Measurements from ENCODE around the gene DYNLL1.
"Not testable (repeated sequence)": the region's sequence is repeated elsewhere in the genome, so short reads cannot be mapped to it uniquely, and the experiment has no call there.

DYNLL1 gene

DNA sequence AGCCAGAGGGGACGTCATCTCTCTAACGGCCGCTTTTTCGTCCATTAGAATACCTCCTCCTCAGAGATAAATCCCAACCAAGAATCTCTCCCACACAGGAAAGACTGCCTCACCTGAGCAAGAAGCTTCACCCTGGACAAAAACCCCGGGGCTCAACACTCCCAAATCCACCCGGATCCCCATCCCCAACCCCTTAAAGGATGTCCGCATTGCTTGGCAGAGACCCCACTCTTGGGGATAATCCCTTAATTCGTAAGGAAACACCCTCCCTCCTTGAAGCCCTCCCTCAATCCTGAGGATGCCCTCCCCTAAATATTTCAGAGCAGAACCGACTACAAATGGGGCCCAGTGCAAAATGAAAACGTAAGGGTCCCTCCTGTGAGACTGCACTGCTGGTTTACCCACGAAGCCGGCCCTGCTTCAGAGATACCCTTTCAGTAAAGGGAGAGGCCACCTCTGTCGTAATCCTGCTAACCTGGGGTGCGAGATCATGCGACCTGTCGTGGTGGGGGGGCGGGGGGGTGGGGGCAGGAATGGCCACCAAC is 655 bp upstream of the DYNLL1 start:
- Histone ChIP-seq H3K27ac (ENCODE audit: low read depth, low read length) (no peak overlapping the region), H3K27me3 (ENCODE audit: control insufficient read depth in 1 of 2, insufficient read depth in 2 of 2, low read length in 2 of 2) (no peaks in the 10 kb centered on the region), H3K4me3 (ENCODE audit: low read depth in 1 of 2, low read length in 2 of 2) (peak overlapping the region; percentile 70 to 88), H3K9ac (ENCODE audit: low read length) (no peak overlapping the region), H3K4me1 (ENCODE audit: insufficient read depth, low read length) (peaks cover 22% of the 10 kb centered on the region), H3K9me3 (ENCODE audit: low read length) (no peaks in the 10 kb centered on the region), H3K36me3 (ENCODE audit: insufficient read depth, low read length) (peaks cover 31% of the 10 kb centered on the region)

GRCh38 chr12:120496413-120497340 is 764 bp downstream of the DYNLL1 start:
- H3K4me1 ChIP-seq (ENCODE audit: insufficient read depth, low read length): peaks cover 22% of the 10 kb centered on the region
- peak overlapping the region; percentile 92 for H3K27ac ChIP-seq (ENCODE audit: low read depth, low read length)
- peak overlapping the region; percentile 23 for H3K9ac ChIP-seq (ENCODE audit: low read length)
- peaks cover 24% of the 10 kb centered on the region for H3K36me3 ChIP-seq (ENCODE audit: insufficient read depth, low read length)
- H3K27me3 ChIP-seq (ENCODE audit: control insufficient read depth in 1 of 2, insufficient read depth in 2 of 2, low read length in 2 of 2): no peaks in the 10 kb centered on the region
- H3K4me3 ChIP-seq (ENCODE audit: low read depth in 1 of 2, low read length in 2 of 2): peak overlapping the region; percentile 70 to 88
- H3K9me3 ChIP-seq (ENCODE audit: low read length): no peaks in the 10 kb centered on the region

DNA sequence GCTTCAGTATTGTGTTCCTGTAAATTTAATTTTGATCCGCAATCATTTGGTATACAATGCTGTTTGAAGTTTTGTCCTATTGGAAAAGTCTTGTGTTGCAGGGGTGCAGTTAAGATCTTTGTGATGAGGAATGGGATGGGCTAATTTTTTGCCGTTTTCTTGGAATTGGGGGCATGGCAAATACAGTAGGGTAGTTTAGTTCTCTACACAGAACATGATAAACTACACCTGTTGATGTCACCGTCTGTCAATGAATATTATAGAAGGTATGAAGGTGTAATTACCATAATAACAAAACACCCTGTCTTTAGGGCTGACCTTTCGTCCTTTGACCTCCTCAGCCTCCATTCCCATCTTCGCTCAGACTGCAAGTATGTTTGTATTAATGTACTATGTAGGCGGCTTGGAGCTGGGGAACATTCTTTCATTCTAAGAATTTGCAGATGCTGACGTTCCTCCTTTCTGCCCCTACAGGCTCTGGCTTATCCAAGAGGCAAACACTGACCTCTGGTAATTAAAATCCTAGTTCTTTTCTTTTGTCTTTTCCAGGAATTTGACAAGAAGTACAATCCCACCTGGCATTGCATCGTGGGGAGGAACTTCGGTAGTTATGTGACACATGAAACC is 1.7 kb downstream of the DYNLL1 start:
- Histone ChIP-seq H3K27ac (ENCODE audit: low read depth, low read length) (peak overlapping the region; percentile 92), H3K4me1 (ENCODE audit: insufficient read depth, low read length) (peaks cover 22% of the 10 kb centered on the region), H3K27me3 (ENCODE audit: control insufficient read depth in 1 of 2, insufficient read depth in 2 of 2, low read length in 2 of 2) (no peaks in the 10 kb centered on the region), H3K4me3 (ENCODE audit: low read depth in 1 of 2, low read length in 2 of 2) (peak overlapping the region; percentile 70 to 88), H3K9ac (ENCODE audit: low read length) (peak overlapping the region; percentile 23), H3K36me3 (ENCODE audit: insufficient read depth, low read length) (peaks cover 24% of the 10 kb centered on the region), H3K9me3 (ENCODE audit: low read length) (no peaks in the 10 kb centered on the region)

DNA sequence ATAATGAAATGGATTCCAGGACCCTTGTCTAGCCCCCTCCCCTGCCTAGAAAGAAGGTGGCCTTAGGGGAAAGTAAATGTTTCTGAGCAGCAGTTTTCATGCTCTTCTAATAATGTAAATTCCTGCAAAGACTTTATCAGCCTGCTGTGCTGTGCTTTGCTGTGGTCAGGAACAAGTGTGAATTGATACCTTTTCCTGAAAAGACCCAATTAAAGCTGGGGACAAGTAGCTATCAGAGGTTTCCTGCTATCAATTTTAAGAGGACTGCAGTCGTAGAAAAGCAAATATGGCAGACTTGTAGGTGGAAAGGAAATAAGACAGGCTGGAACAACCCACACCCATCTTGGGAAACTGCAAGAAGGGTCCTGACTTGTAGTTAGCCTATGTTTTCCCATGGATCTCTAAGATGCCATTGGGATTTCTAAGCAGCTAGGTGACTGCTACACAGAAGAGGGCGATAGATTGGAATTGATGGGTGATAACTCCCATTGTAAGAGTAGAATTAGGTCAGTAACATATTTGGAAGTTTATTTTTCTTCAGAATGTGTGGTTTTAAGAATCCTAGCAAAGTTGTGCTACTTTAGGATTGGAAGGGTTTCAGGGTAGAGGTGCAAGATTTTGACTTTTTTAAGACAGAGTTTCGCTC is 3.1 kb downstream of the DYNLL1 start:
- H3K4me3 ChIP-seq (ENCODE audit: low read depth in 1 of 2, low read length in 2 of 2): no peak overlapping the region
- peaks cover 34% of the 10 kb centered on the region for H3K36me3 ChIP-seq (ENCODE audit: insufficient read depth, low read length)
- no peak overlapping the region for H3K27ac ChIP-seq (ENCODE audit: low read depth, low read length)
- H3K4me1 ChIP-seq (ENCODE audit: insufficient read depth, low read length): peaks cover 22% of the 10 kb centered on the region
- no peaks in the 10 kb centered on the region for H3K9me3 ChIP-seq (ENCODE audit: low read length)
- no peaks in the 10 kb centered on the region for H3K27me3 ChIP-seq (ENCODE audit: control insufficient read depth in 1 of 2, insufficient read depth in 2 of 2, low read length in 2 of 2)
- H3K9ac ChIP-seq (ENCODE audit: low read length): no peak overlapping the region

DNA sequence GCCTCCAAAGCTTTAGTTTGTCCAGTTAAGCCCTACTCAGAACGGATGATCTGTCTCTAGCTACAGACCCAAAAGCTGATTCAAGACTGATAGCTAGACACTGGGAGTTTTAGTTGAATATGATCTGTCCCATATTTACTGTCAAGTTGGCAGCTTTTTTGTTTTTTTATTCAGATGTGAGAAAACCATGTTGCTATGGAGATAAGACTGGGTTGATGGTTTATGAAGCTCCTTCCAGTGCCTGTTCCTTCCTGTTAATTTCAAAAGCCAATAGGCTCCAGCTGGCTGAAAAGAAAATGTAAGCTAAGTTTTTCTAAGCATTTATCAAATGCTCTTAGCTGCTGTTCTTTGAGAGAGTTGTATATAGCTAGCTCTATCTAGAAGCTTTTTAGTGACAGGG is 4.7 kb downstream of the DYNLL1 start:
- Histone ChIP-seq H3K27ac (ENCODE audit: low read depth, low read length) (no peak overlapping the region), H3K4me3 (ENCODE audit: low read depth in 1 of 2, low read length in 2 of 2) (no peak overlapping the region), H3K27me3 (ENCODE audit: control insufficient read depth in 1 of 2, insufficient read depth in 2 of 2, low read length in 2 of 2) (no peaks in the 10 kb centered on the region), H3K9ac (ENCODE audit: low read length) (no peak overlapping the region), H3K36me3 (ENCODE audit: insufficient read depth, low read length) (peaks cover 42% of the 10 kb centered on the region), H3K9me3 (ENCODE audit: low read length) (no peaks in the 10 kb centered on the region), H3K4me1 (ENCODE audit: insufficient read depth, low read length) (peaks cover 17% of the 10 kb centered on the region)

GRCh38 chr12:120504587-120504986 is 8.7 kb downstream of the DYNLL1 start:
- no peak overlapping the region for H3K27ac ChIP-seq (ENCODE audit: low read depth, low read length)
- H3K27me3 ChIP-seq (ENCODE audit: control insufficient read depth in 1 of 2, insufficient read depth in 2 of 2, low read length in 2 of 2): no peaks in the 10 kb centered on the region
- no peak overlapping the region for H3K4me3 ChIP-seq (ENCODE audit: low read depth in 1 of 2, low read length in 2 of 2)
- peaks cover 47% of the 10 kb centered on the region for H3K36me3 ChIP-seq (ENCODE audit: insufficient read depth, low read length)
- no peak overlapping the region for H3K9ac ChIP-seq (ENCODE audit: low read length)
- H3K9me3 ChIP-seq (ENCODE audit: low read length): no peaks in the 10 kb centered on the region
- no peaks in the 10 kb centered on the region for H3K4me1 ChIP-seq (ENCODE audit: insufficient read depth, low read length)

- H3K9ac ChIP-seq (ENCODE audit: low read length): no peak overlapping the region
- H3K4me1 ChIP-seq (ENCODE audit: insufficient read depth, low read length): no peaks in the 10 kb centered on the region
- peaks cover 46% of the 10 kb centered on the region for H3K36me3 ChIP-seq (ENCODE audit: insufficient read depth, low read length)
- H3K4me3 ChIP-seq (ENCODE audit: low read depth in 1 of 2, low read length in 2 of 2): no peak overlapping the region
- H3K27me3 ChIP-seq (ENCODE audit: control insufficient read depth in 1 of 2, insufficient read depth in 2 of 2, low read length in 2 of 2): no peaks in the 10 kb centered on the region
- H3K27ac ChIP-seq (ENCODE audit: low read depth, low read length): no peak overlapping the region
- no peaks in the 10 kb centered on the region for H3K9me3 ChIP-seq (ENCODE audit: low read length)
These were observed 12.6 kb downstream of the DYNLL1 start for GRCh38 chr12:120508537-120508936.

- Histone ChIP-seq H3K27ac (ENCODE audit: low read depth, low read length) (no peak overlapping the region), H3K4me3 (ENCODE audit: low read depth in 1 of 2, low read length in 2 of 2) (no peak overlapping the region), H3K36me3 (ENCODE audit: insufficient read depth, low read length) (peaks cover 36% of the 10 kb centered on the region), H3K9me3 (ENCODE audit: low read length) (no peaks in the 10 kb centered on the region), H3K27me3 (ENCODE audit: control insufficient read depth in 1 of 2, insufficient read depth in 2 of 2, low read length in 2 of 2) (no peaks in the 10 kb centered on the region), H3K9ac (ENCODE audit: low read length) (no peak overlapping the region), H3K4me1 (ENCODE audit: insufficient read depth, low read length) (no peaks in the 10 kb centered on the region)
These were observed 18.1 kb downstream of the DYNLL1 start for GRCh38 chr12:120514002-120514401.

GRCh38 chr12:120515496-120515895 is 19.6 kb downstream of the DYNLL1 start:
- H3K27me3 ChIP-seq (ENCODE audit: control insufficient read depth in 1 of 2, insufficient read depth in 2 of 2, low read length in 2 of 2): no peaks in the 10 kb centered on the region
- H3K27ac ChIP-seq (ENCODE audit: low read depth, low read length): no peak overlapping the region
- H3K4me1 ChIP-seq (ENCODE audit: insufficient read depth, low read length): no peaks in the 10 kb centered on the region
- H3K9me3 ChIP-seq (ENCODE audit: low read length): no peaks in the 10 kb centered on the region
- H3K9ac ChIP-seq (ENCODE audit: low read length): no peak overlapping the region
- H3K4me3 ChIP-seq (ENCODE audit: low read depth in 1 of 2, low read length in 2 of 2): no peak overlapping the region
- peaks cover 25% of the 10 kb centered on the region for H3K36me3 ChIP-seq (ENCODE audit: insufficient read depth, low read length)

DNA sequence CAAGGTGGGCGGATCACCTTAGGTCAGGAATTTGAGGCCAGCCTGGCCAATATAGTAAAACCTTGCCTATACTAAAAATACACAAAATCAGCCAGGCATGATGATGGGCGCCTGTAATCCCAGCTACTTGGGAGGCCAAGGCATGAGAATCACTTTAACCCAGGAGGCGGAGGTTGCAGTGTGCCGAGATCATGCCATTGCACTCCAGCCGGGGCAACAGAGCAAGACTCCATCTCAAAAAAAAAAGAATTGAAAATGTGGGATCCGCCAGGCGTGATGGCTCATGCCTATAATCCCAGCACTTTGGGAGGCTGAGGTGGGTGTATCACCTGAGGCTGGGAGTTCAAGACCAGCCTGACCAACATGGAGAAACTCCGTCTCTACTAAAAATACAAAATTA is 23.4 kb downstream of the DYNLL1 start:
- peaks cover 19% of the 10 kb centered on the region for H3K36me3 ChIP-seq (ENCODE audit: insufficient read depth, low read length)

GRCh38 chr12:120522568-120522967 is 26.7 kb downstream of the DYNLL1 start:
- Histone ChIP-seq H3K27ac (ENCODE audit: low read depth, low read length) (no peak overlapping the region), H3K4me1 (ENCODE audit: insufficient read depth, low read length) (no peaks in the 10 kb centered on the region), H3K4me3 (ENCODE audit: low read depth in 1 of 2, low read length in 2 of 2) (no peak overlapping the region), H3K27me3 (ENCODE audit: control insufficient read depth in 1 of 2, insufficient read depth in 2 of 2, low read length in 2 of 2) (no peaks in the 10 kb centered on the region), H3K9ac (ENCODE audit: low read length) (no peak overlapping the region), H3K36me3 (ENCODE audit: insufficient read depth, low read length) (no peaks in the 10 kb centered on the region), H3K9me3 (ENCODE audit: low read length) (no peaks in the 10 kb centered on the region)

More for the DNA sequence above, 23.4 kb downstream of the DYNLL1 start:
- not testable (repeated sequence) for H3K4me1 ChIP-seq (ENCODE audit: insufficient read depth, low read length); H3K9me3 ChIP-seq (ENCODE audit: low read length); H3K27me3 ChIP-seq (ENCODE audit: control insufficient read depth in 1 of 2, insufficient read depth in 2 of 2, low read length in 2 of 2); H3K9ac ChIP-seq (ENCODE audit: low read length); H3K4me3 ChIP-seq (ENCODE audit: low read depth in 1 of 2, low read length in 2 of 2); H3K27ac ChIP-seq (ENCODE audit: low read depth, low read length)
